Effector CD8-positive, alpha-beta T cell (primary cell): ENCODE data around the gene TMED5.
"Not testable (repeated sequence)": the region's sequence is repeated elsewhere in the genome, so short reads cannot be mapped to it uniquely, and the experiment has no call there.

Experiments used
- DNase-seq: peaks from one replicate; lab custom pipeline; 2025; lab: John Stamatoyannopoulos, UW

Gene TMED5

GRCh38 chr1:93171549-93172034 is 8.6 kb downstream of the TMED5 start:
- DNase-seq, result no peak

- not testable (repeated sequence) for DNase-seq
Observed at GRCh38 chr1:93170141-93170678, 10.0 kb downstream of the TMED5 start.

- DNase-seq, result no peak
Observed at GRCh38 chr1:93167006-93167405, 13.2 kb downstream of the TMED5 start.

- not testable (repeated sequence) for DNase-seq
Observed at GRCh38 chr1:93165895-93166294, 14.3 kb downstream of the TMED5 start.

- DNase-seq, result no peak
Observed at GRCh38 chr1:93164816-93165215, 15.4 kb downstream of the TMED5 start.

GRCh38 chr1:93163314-93163713 is 16.9 kb downstream of the TMED5 start:
- not testable (repeated sequence) for DNase-seq

GRCh38 chr1:93159337-93159736 is 20.9 kb downstream of the TMED5 start:
- no peak for DNase-seq

- DNase-seq, result no peak
Observed at GRCh38 chr1:93155335-93155734, 24.9 kb downstream of the TMED5 start.

GRCh38 chr1:93154898-93155297 is 25.3 kb downstream of the TMED5 start:
- DNase-seq, result no peak

- no peak for DNase-seq
Observed at GRCh38 chr1:93152835-93153234, 27.4 kb downstream of the TMED5 start.

GRCh38 chr1:93151474-93151873 is 28.7 kb downstream of the TMED5 start:
- DNase-seq, result no peak

GRCh38 chr1:93150729-93151128 is 29.5 kb downstream of the TMED5 start:
- DNase-seq, result no peak

- no peak for DNase-seq
Observed at GRCh38 chr1:93148001-93148400, 32.2 kb downstream of the TMED5 start.

- no peak for DNase-seq
Observed at GRCh38 chr1:93143769-93144168, 36.4 kb downstream of the TMED5 start.

- DNase-seq, result no peak
Observed at GRCh38 chr1:93143136-93143535, 37.1 kb downstream of the TMED5 start.

- DNase-seq, result no peak
Observed at GRCh38 chr1:93142161-93142560, 38.1 kb downstream of the TMED5 start.

- DNase-seq, result no peak
Observed at GRCh38 chr1:93140106-93140505, 40.1 kb downstream of the TMED5 start.

GRCh38 chr1:93137604-93138292 is 42.5 kb downstream of the TMED5 start:
- no peak for DNase-seq

GRCh38 chr1:93136445-93136844 is 43.8 kb downstream of the TMED5 start:
- no peak for DNase-seq

- DNase-seq, result no peak
Observed at GRCh38 chr1:93132638-93133037, 47.6 kb downstream of the TMED5 start.

GRCh38 chr1:93129507-93130099 is 50.6 kb downstream of the TMED5 start:
- DNase-seq, result no peak

- no peak for DNase-seq
Observed at GRCh38 chr1:93124556-93125355, 55.5 kb downstream of the TMED5 start.
